Keratinocyte (primary cell): ENCODE measurements around the gene NOP16. TPM values are rescaled to one million over a fixed set of nuclear protein-coding genes. Genes with fewer than 3 reads are reported as not detected.

ENCODE experiments used
- DNase-seq: peaks from one replicate; pipeline ENCODE4 v3.0.0-alpha.2; 2011; ENCODE audit warnings: low read depth, missing footprints, low spot score
- FAIRE-seq: peaks from 2 replicates; lab custom pipeline; 2011; peaks lifted over from hg19 to GRCh38; lab: Jason Lieb, UNC
- H2AFZ ChIP-seq: 2 replicates; pipeline ENCODE4 v1.6.0; 2012; ENCODE audit warnings: low read length, control low read depth, inconsistent platforms; ENCODE audit not compliant: control insufficient read depth
- H3K27ac ChIP-seq: 2 replicates; pipeline ENCODE4 v1.5.1; 2011; ENCODE audit warnings: low read length; ENCODE audit not compliant: control insufficient read depth, insufficient read depth
- H3K27me3 ChIP-seq: 3 replicates; pipeline ENCODE4 v1.6.0; 2011; ENCODE audit warnings: low read length; ENCODE audit not compliant: control insufficient read depth, insufficient read depth; ENCODE audit errors: extremely low read depth
- H3K36me3 ChIP-seq, 2 experiments: 2 replicates in 1 of 2; 3 replicates in 1 of 2; pipeline ENCODE4 v1.5.1; 2011; ENCODE audit warnings: low read length in 2 of 2, mild to moderate bottlenecking in 1 of 2; ENCODE audit not compliant: control insufficient read depth in 2 of 2, insufficient read depth in 2 of 2; ENCODE audit errors: extremely low read depth in 1 of 2
- H3K4me1 ChIP-seq: 3 replicates; pipeline ENCODE4 v1.5.1; 2011; ENCODE audit warnings: low read length; ENCODE audit not compliant: control insufficient read depth, insufficient read depth; ENCODE audit errors: extremely low read depth
- H3K4me2 ChIP-seq: 3 replicates; pipeline ENCODE4 v1.6.0; 2011; ENCODE audit warnings: low read depth, low read length; ENCODE audit not compliant: control insufficient read depth, insufficient read depth; ENCODE audit errors: extremely low read depth
- H3K4me3 ChIP-seq, 3 experiments: fragments of 200-600 bp in 1 of 3; sonication (generic) in 1 of 3; 2 replicates in 2 of 3; 3 replicates in 1 of 3; pipeline ENCODE4 v1.5.1; 2011 to 2016; ENCODE audit warnings: low read length in 3 of 3, mild to moderate bottlenecking in 3 of 3, control low read depth in 2 of 3, inconsistent platforms in 1 of 3, low read depth in 1 of 3, mixed read lengths in 1 of 3, mixed run types in 1 of 3, moderate library complexity in 1 of 3; ENCODE audit not compliant: control insufficient read depth in 2 of 3, insufficient read depth in 2 of 3; ENCODE audit errors: extremely low read depth in 1 of 3
- H3K79me2 ChIP-seq: 2 replicates; pipeline ENCODE4 v1.6.0; 2012; ENCODE audit warnings: low read length; ENCODE audit not compliant: control insufficient read depth, insufficient read depth
- H3K9ac ChIP-seq: 3 replicates; pipeline ENCODE4 v1.6.0; 2011; ENCODE audit warnings: low read length; ENCODE audit not compliant: control insufficient read depth, insufficient read depth; ENCODE audit errors: extremely low read depth
- H3K9me1 ChIP-seq: 3 replicates; pipeline ENCODE4 v1.6.0; 2011; ENCODE audit warnings: low read length; ENCODE audit not compliant: control insufficient read depth, insufficient read depth; ENCODE audit errors: extremely low read depth
- H3K9me3 ChIP-seq: 2 replicates; pipeline ENCODE4 v1.5.1; 2012; ENCODE audit warnings: low read depth, low read length; ENCODE audit not compliant: control insufficient read depth
- H4K20me1 ChIP-seq: 3 replicates; pipeline ENCODE4 v1.6.0; 2011; ENCODE audit warnings: low read length; ENCODE audit not compliant: control insufficient read depth, insufficient read depth; ENCODE audit errors: extremely low read depth
- EZH2 ChIP-seq: IDR thresholded peaks from one replicate; pipeline ENCODE4 v1.6.1; 2012; ENCODE audit warnings: inconsistent platforms, mild to moderate bottlenecking, low read length, moderate library complexity
- dilution Hi-C: fragments of 300-500 bp; cut with MboI; formaldehyde crosslinking; loops from one replicate; pipeline ENCODE4 v1.7.0; 2020; ENCODE audit warnings: low sequenced_read_pairs; ENCODE audit not compliant: extremely low pct_ligation_motif_present
- polyA plus RNA-seq, 5 experiments: library from polyadenylated mRNA; depleted of rRNA in 3 of 5; stranded (reverse) in 3 of 5; stranded (forward) in 1 of 5; unstranded in 1 of 5; fragments of >200 nt; gene quantifications; 1 replicate in 1 of 5; 2 replicates in 3 of 5; 3 replicates in 1 of 5; pipeline versions ENCODE4 v1.2.1 to v1.2.3, GENCODE V29; 2011 to 2012; ENCODE audit warnings: missing spikeins in 2 of 5, low read depth in 1 of 5, low replicate concordance in 1 of 5
- TF ChIP-seq, protein P1 (sequence below), 3 experiments: IDR thresholded peaks in 1 of 3; conservative IDR thresholded peaks in 1 of 3; optimal IDR thresholded peaks in 1 of 3; 2 replicates in 2 of 3; 3 replicates in 1 of 3; pipeline versions ENCODE3 to v1.5.1; 2011; ENCODE audit warnings: low read length in 3 of 3, mild to moderate bottlenecking in 3 of 3, moderate library complexity in 2 of 3, control low read depth in 1 of 3, inconsistent platforms in 1 of 3; ENCODE audit not compliant: insufficient read depth in 2 of 3; ENCODE audit errors: extremely low read depth in 1 of 3

The NOP16 gene
- polyA plus RNA-seq, 1 donor (not counting 4 experiments of a cell fraction or from before 2014, with no cell fraction given): 96.7 TPM

DNA sequence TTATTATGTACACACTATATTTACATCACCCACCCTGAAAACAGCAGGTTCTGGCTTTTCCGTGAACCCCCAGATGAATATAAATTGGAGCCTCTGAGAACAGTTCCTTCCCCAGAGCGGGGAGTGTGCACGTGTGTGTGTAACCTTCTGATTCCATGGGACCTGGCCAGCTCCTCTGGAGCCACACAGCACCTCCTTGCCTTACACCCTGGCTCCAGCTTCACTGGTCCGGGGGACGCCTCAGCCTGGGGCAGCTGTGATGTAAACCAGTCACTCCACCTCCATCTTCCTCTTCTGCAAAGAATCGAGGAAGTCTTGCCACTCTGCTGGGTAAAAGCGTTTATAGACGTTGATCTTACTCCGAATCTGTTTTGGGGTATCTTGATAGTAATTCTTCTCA is 4.4 kb downstream of the NOP16 start:
- dilution Hi-C loops: no loop called here
- TF ChIP-seq EZH2: no peak
- TF ChIP-seq, protein P1, sequence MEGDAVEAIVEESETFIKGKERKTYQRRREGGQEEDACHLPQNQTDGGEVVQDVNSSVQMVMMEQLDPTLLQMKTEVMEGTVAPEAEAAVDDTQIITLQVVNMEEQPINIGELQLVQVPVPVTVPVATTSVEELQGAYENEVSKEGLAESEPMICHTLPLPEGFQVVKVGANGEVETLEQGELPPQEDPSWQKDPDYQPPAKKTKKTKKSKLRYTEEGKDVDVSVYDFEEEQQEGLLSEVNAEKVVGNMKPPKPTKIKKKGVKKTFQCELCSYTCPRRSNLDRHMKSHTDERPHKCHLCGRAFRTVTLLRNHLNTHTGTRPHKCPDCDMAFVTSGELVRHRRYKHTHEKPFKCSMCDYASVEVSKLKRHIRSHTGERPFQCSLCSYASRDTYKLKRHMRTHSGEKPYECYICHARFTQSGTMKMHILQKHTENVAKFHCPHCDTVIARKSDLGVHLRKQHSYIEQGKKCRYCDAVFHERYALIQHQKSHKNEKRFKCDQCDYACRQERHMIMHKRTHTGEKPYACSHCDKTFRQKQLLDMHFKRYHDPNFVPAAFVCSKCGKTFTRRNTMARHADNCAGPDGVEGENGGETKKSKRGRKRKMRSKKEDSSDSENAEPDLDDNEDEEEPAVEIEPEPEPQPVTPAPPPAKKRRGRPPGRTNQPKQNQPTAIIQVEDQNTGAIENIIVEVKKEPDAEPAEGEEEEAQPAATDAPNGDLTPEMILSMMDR (optimal IDR thresholded peaks at IDR 0.05 in 1 of 3, IDR thresholded peaks at IDR 0.05 in 1 of 3, conservative IDR thresholded peaks at IDR 0.05 in 1 of 3; ENCODE audit: extremely low read depth in 1 of 3, insufficient read depth in 2 of 3, low read length in 3 of 3): no peak
- peaks cover 35% of the 10 kb centered on the region for H3K79me2 ChIP-seq
- no peak overlapping the region for H3K4me3 ChIP-seq
- no peak overlapping the region for H3K27ac ChIP-seq
- H3K27me3 ChIP-seq: no peaks in the 10 kb centered on the region
- H3K4me2 ChIP-seq: no peak overlapping the region
- peaks cover 41 to 54% of the 10 kb centered on the region in 2 experiments for H3K36me3 ChIP-seq
- H3K9me1 ChIP-seq: no peaks in the 10 kb centered on the region
- no peak overlapping the region for H2AFZ ChIP-seq
- FAIRE-seq (no peak), DNase-seq (no peak)
- no peak overlapping the region for H3K9ac ChIP-seq
- H3K9me3 ChIP-seq: no peaks in the 10 kb centered on the region
- peaks cover 13% of the 10 kb centered on the region for H3K4me1 ChIP-seq
- peaks cover 6% of the 10 kb centered on the region for H4K20me1 ChIP-seq

DNA sequence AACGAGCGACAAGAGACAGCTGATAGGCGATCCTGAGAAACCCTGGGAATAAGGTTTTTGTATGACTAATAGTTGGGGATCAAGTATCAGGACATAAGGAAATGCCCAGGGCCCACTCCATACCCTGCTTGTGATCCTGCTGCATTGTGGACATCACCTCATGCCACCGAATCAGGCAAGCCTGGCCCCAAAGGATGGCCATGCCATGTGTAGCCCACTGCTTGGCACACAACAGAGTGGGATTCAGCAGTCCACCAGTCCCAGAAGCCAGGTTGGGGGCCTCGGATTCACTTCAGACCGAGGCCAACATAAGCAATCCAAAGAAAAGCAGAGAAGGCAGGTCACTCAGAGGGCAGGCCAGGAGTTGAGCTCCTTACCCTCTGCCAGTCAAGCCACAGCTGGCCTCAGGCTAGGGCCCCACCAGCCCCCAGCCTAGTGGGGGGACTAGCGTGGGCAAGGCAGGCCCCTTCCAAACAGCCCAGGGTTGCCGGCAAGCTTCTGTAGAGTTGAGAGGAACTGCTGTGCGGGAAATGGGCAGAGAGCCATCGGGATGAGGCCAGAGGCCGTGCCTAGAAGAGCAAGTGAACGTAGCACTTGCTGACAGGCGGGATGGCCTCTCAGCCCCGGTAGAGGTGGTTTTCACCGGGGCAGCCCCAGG is 5.0 kb downstream of the NOP16 start:
- no peak overlapping the region for H3K9ac ChIP-seq
- H3K9me3 ChIP-seq: no peaks in the 10 kb centered on the region
- H3K4me3 ChIP-seq: no peak overlapping the region
- H4K20me1 ChIP-seq: peaks cover 6% of the 10 kb centered on the region
- FAIRE-seq: no peak
- H3K36me3 ChIP-seq: peaks cover 41 to 54% of the 10 kb centered on the region in 2 experiments
- no peaks in the 10 kb centered on the region for H3K9me1 ChIP-seq
- DNase-seq: no peak
- H2AFZ ChIP-seq: no peak overlapping the region
- H3K27me3 ChIP-seq: no peaks in the 10 kb centered on the region
- no peak for TF ChIP-seq EZH2
- TF ChIP-seq, protein P1 (optimal IDR thresholded peaks at IDR 0.05 in 1 of 3, IDR thresholded peaks at IDR 0.05 in 1 of 3, conservative IDR thresholded peaks at IDR 0.05 in 1 of 3; ENCODE audit: extremely low read depth in 1 of 3, insufficient read depth in 2 of 3, low read length in 3 of 3): no peak
- peaks cover 13% of the 10 kb centered on the region for H3K4me1 ChIP-seq
- dilution Hi-C loops: no loop called here
- H3K79me2 ChIP-seq: peaks cover 35% of the 10 kb centered on the region
- no peak overlapping the region for H3K27ac ChIP-seq
- no peak overlapping the region for H3K4me2 ChIP-seq
